BJ (cell line): Measurements from ENCODE around the gene C16orf74. TPM values are rescaled to one million over a fixed set of nuclear protein-coding genes. Genes with fewer than 3 reads are reported as not detected.

Source experiments
- CTCF ChIA-PET: fragments of 350-600 bp; formaldehyde crosslinking; extraction: SDS; loops from one replicate; lab custom pipeline; 2021; ENCODE audit warnings: antibody characterized with exemption, inconsistent platforms; lab: Yijun Ruan, JAX
- POLR2A ChIA-PET: fragments of 300-600 bp; sonication (Branson Sonifier 250); formaldehyde crosslinking; extraction: SDS; loops from one replicate; lab custom pipeline; 2021; ENCODE audit warnings: antibody characterized with exemption; lab: Charles Lee
- DNase-seq: peaks from one replicate; pipeline ENCODE4 v3.0.0-alpha.2; 2011; ENCODE audit warnings: low read depth
- H3K27me3 ChIP-seq: 2 replicates; pipeline ENCODE4 v1.6.0; 2011; ENCODE audit warnings: low read length; ENCODE audit not compliant: control insufficient read depth, insufficient read depth
- H3K36me3 ChIP-seq: 2 replicates; pipeline ENCODE4 v1.5.1; 2011; ENCODE audit warnings: low read length; ENCODE audit not compliant: control insufficient read depth, insufficient read depth
- H3K4me3 ChIP-seq: 2 replicates; pipeline ENCODE4 v1.5.1; 2011; ENCODE audit warnings: low read depth, mild to moderate bottlenecking, control low read depth, low read length
- CTCF ChIP-seq: IDR thresholded peaks from 2 replicates; pipeline ENCODE4 v1.5.1; 2011; ENCODE audit warnings: low read depth, mild to moderate bottlenecking, control low read depth, inconsistent platforms, low read length, moderate library complexity; ENCODE audit not compliant: insufficient read depth
- polyA plus RNA-seq: library from polyadenylated mRNA; depleted of rRNA; stranded (reverse); fragments of >200 nt; gene quantifications from 2 replicates; pipeline ENCODE4 v1.2.3, GENCODE V29; 2011

The C16orf74 gene
- polyA plus RNA-seq, 1 experiment = 2.9 TPM

GRCh38 chr16:85697431-85697830, 53.5 kb downstream of the C16orf74 start:
- peaks cover 11% of the 10 kb centered on the region for H3K27me3 ChIP-seq
- no peak overlapping the region for H3K4me3 ChIP-seq
- CTCF ChIA-PET = interaction anchor here (1.2 kb wide), 1 partner anchor 21 kb away, joined by 5 read pairs; no protein-coding TSS in a partner anchor
- H3K36me3 ChIP-seq = no peaks in the 10 kb centered on the region
- POLR2A ChIA-PET = no interaction called here
- no peak for DNase-seq
- no peak for TF ChIP-seq CTCF

- Histone ChIP-seq H3K27me3 (peaks cover 11% of the 10 kb centered on the region), H3K36me3 (no peaks in the 10 kb centered on the region), H3K4me3 (no peak overlapping the region)
- CTCF ChIA-PET = interaction anchor here (1.0 kb wide), 1 partner anchor 124 kb away, joined by 3 read pairs; no protein-coding TSS in a partner anchor
- no peak for TF ChIP-seq CTCF
- POLR2A ChIA-PET = no interaction called here
- DNase-seq = no peak
Measured at GRCh38 chr16:85696781-85697180, 54.1 kb downstream of the C16orf74 start.

DNA sequence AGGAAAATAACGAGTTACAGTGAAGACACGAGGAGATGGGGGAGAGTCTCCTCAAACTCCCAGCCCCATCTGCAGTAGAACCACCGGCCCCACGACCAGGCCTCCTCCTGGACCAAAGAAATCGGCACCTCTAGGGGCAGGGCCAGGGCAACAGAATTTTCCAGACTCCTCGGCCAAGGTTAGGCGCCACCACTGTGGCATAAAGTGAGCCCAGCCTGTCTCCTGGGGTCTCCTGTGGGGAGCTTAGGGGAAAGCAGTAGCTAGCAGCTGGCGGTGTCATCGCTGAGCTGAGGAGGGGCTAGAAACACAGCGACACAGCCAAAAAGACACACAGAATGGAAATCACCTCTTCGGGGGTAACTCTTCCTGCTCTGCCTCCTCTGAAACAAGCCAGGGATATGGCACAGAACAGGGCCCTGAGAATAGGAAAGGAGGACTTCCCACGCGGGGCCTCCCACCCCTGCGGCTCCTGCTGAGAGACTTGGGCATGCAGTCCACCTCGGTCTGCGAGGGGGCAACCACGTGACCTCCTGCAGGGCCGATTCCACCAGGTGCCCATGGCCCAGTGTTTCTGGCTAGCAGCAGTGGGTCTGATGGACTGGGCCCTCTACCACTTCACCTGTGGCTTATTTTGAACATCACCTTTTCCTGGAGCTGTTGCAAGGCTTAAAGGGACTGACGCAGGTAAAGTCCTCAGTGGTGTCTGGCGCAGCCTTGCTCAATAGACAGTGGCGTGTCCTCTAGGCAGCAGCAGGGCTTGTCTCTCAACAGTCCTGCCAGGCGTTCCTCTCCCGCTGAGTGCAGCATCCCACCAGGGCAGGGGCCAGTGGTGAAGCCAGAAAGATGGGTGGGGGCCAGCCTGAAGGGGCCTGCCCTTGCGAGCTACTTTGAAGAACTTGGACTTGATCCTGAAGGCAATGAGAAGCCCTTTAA, 55.4 kb downstream of the C16orf74 start:
- DNase-seq = no peak
- no peak for TF ChIP-seq CTCF
- H3K4me3 ChIP-seq = no peak overlapping the region
- H3K27me3 ChIP-seq = peaks cover 11% of the 10 kb centered on the region
- ChIA-PET POLR2A (no interaction called here), CTCF (interaction anchor here (0.7 kb wide), 1 partner anchor 21 kb away, joined by 3 read pairs; no protein-coding TSS in a partner anchor)
- H3K36me3 ChIP-seq = no peaks in the 10 kb centered on the region

DNA sequence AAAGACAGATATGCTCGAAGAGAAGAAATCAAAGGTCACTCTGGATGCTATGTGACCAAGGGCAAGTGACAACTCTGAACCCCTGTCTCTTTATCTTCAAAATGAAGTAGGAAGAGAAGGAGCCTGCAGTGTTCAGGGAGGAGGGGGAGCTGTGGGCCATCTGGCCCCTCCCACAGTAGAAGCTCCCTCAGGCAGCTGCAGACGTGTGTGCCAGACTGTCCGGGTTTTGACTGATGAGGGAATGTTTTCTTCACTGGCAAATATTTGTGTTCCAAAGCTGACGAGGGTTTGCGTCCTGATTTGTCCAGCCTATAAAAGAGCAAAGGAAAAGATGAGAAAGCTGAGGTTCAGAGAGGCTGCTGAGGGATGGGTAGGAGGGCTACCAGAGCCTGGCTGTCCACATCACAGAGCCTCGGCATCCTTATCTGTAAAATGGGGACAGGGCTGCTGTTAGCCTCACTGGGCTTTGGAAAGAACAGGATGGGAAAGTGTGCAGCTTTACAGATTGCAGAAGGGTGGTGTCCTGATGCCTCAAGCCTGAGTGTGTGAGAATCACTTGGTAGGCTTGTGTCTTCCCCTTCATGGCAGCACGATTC, 60.3 kb downstream of the C16orf74 start:
- no peak for DNase-seq
- Histone ChIP-seq H3K27me3 (peaks cover under 1% of the 10 kb centered on the region), H3K4me3 (no peak overlapping the region), H3K36me3 (no peaks in the 10 kb centered on the region)
- TF ChIP-seq CTCF = no peak
- CTCF ChIA-PET = interaction anchor here (0.9 to 1.5 kb wide), 4 partner anchors 15 to 36 kb away, joined by 3 to 4 read pairs (median 4); no protein-coding TSS in a partner anchor
- POLR2A ChIA-PET = no interaction called here

GRCh38 chr16:85689950-85690320, 61.0 kb downstream of the C16orf74 start:
- no peak for TF ChIP-seq CTCF
- ChIA-PET POLR2A (no interaction called here), CTCF (interaction anchor here (0.9 to 1.5 kb wide), 4 partner anchors 28 to 74 kb away, joined by 3 to 4 read pairs (median 4); no protein-coding TSS in a partner anchor)
- no peak overlapping the region for H3K4me3 ChIP-seq
- no peaks in the 10 kb centered on the region for H3K36me3 ChIP-seq
- H3K27me3 ChIP-seq = no peaks in the 10 kb centered on the region; the same call in 1 of the 2 replicates
- no peak for DNase-seq
